CD14-positive monocyte (primary cell): ENCODE data around the gene DEGS1. TPM values are rescaled to one million over a fixed set of nuclear protein-coding genes. Genes with fewer than 3 reads are reported as not detected.

Source experiments
- DNase-seq, 3 donors: peaks; one replicate each; pipeline ENCODE4 v3.0.0-alpha.2; 2011 to 2022
- H2AFZ ChIP-seq: 2 replicates; pipeline ENCODE4 v1.6.0; 2012; ENCODE audit warnings: mild to moderate bottlenecking, low read depth, low read length, inconsistent platforms; ENCODE audit not compliant: insufficient read depth, poor library complexity, severe bottlenecking
- H3K27ac ChIP-seq, 2 donors: 1 replicate in 1 of 2; 2 replicates in 1 of 2; pipeline ENCODE4 v1.5.1; 2012 to 2013; ENCODE audit warnings: low read length in 2 of 2, control low read depth in 1 of 2, inconsistent platforms in 1 of 2, low read depth in 1 of 2, mild to moderate bottlenecking in 1 of 2
- H3K27me3 ChIP-seq, 2 donors: one replicate each; pipeline versions ENCODE4 v1.6.0 to v1.6.1; 2011 to 2013; ENCODE audit warnings: low read length in 2 of 2; ENCODE audit not compliant: control insufficient read depth in 2 of 2, insufficient read depth in 2 of 2
- H3K36me3 ChIP-seq, 2 donors: replicated peaks in 1 of 2; 1 replicate in 1 of 2; 2 replicates in 1 of 2; pipeline versions ENCODE4 v1.5.1 to v1.6.1; 2012 to 2013; ENCODE audit warnings: low read length in 2 of 2, control low read depth in 1 of 2, inconsistent platforms in 1 of 2, mild to moderate bottlenecking in 1 of 2; ENCODE audit not compliant: insufficient read depth in 2 of 2, control insufficient read depth in 1 of 2
- H3K4me1 ChIP-seq, 2 donors: 1 replicate in 1 of 2; 2 replicates in 1 of 2; pipeline versions ENCODE4 v1.5.1 to v1.6.1; 2012 to 2013; ENCODE audit warnings: low read length in 2 of 2, control low read depth in 1 of 2, inconsistent platforms in 1 of 2, mild to moderate bottlenecking in 1 of 2, moderate library complexity in 1 of 2; ENCODE audit not compliant: insufficient read depth in 2 of 2, control insufficient read depth in 1 of 2
- H3K4me2 ChIP-seq: replicated peaks from 2 replicates; pipeline ENCODE3; 2012; ENCODE audit warnings: low read length, moderate library complexity, mild to moderate bottlenecking; ENCODE audit not compliant: poor library complexity, severe bottlenecking; ENCODE audit errors: extremely low read depth
- H3K4me3 ChIP-seq, 3 experiments: fragments of 200-600 bp in 1 of 3; sonication (generic) in 1 of 3; replicated peaks in 1 of 3; 1 replicate in 2 of 3; 2 replicates in 1 of 3; pipeline ENCODE4 v1.5.1; 2011 to 2013; ENCODE audit warnings: low read length in 3 of 3, mild to moderate bottlenecking in 3 of 3, control low read depth in 2 of 3, low read depth in 2 of 3, inconsistent platforms in 1 of 3, moderate library complexity in 1 of 3
- H3K79me2 ChIP-seq: 2 replicates; pipeline ENCODE4 v1.6.0; 2012; ENCODE audit warnings: mild to moderate bottlenecking, control low read depth, inconsistent platforms, low read length, moderate library complexity; ENCODE audit not compliant: insufficient read depth
- H3K9ac ChIP-seq: 2 replicates; pipeline ENCODE4 v1.6.0; 2017; ENCODE audit warnings: low read length, mild to moderate bottlenecking; ENCODE audit not compliant: insufficient read depth, poor library complexity, severe bottlenecking
- H3K9me3 ChIP-seq, 2 donors: replicated peaks in 1 of 2; 1 replicate in 1 of 2; 2 replicates in 1 of 2; pipeline versions ENCODE4 v1.5.1 to v1.6.1; 2012 to 2013; ENCODE audit warnings: low read length in 2 of 2, control low read depth in 1 of 2; ENCODE audit not compliant: control insufficient read depth in 1 of 2, insufficient read depth in 1 of 2
- H4K20me1 ChIP-seq: 2 replicates; pipeline ENCODE4 v1.6.0; 2012; ENCODE audit warnings: mild to moderate bottlenecking, low read length, control low read depth, moderate library complexity; ENCODE audit not compliant: insufficient read depth
- H3K27ac Mint-ChIP-seq, 7 donors: one replicate each; pipeline ENCODE4 v1.8.0; 2020; ENCODE audit warnings: mild to moderate bottlenecking in 7 of 7, mixed read lengths in 7 of 7, moderate library complexity in 6 of 7, inconsistent platforms in 2 of 7
- H3K27me3 Mint-ChIP-seq, 3 donors: one replicate each; pipeline ENCODE4 v1.8.0; 2021 to 2022; ENCODE audit warnings: low read depth in 3 of 3, mild to moderate bottlenecking in 3 of 3, mixed read lengths in 3 of 3, moderate library complexity in 3 of 3, inconsistent platforms in 1 of 3
- H3K36me3 Mint-ChIP-seq, 2 donors: one replicate each; pipeline ENCODE4 v1.8.0; 2020; ENCODE audit warnings: mixed read lengths in 2 of 2, inconsistent platforms in 1 of 2, mild to moderate bottlenecking in 1 of 2
- H3K4me1 Mint-ChIP-seq: one replicate; pipeline ENCODE4 v1.8.0; 2020; ENCODE audit warnings: mild to moderate bottlenecking, mixed read lengths
- H3K4me3 Mint-ChIP-seq, 2 donors: one replicate each; pipeline ENCODE4 v1.8.0; 2020; ENCODE audit warnings: mild to moderate bottlenecking in 2 of 2, mixed read lengths in 2 of 2, moderate library complexity in 1 of 2
- H3K9me3 Mint-ChIP-seq, 7 donors: one replicate each; pipeline ENCODE4 v1.8.0; 2020 to 2022; ENCODE audit warnings: mixed read lengths in 7 of 7, mild to moderate bottlenecking in 6 of 7, moderate library complexity in 6 of 7, inconsistent platforms in 2 of 7
- CTCF ChIP-seq: fragments of 200-600 bp; IDR thresholded peaks from one replicate; pipeline ENCODE4 v1.8.0; 2022; ENCODE audit warnings: antibody characterized with exemption, mild to moderate bottlenecking
- WGBS: methylation state at CpG from one replicate; pipeline ENCODE4 v1.1.5; 2013; ENCODE audit warnings: missing lambda C conversion rate; ENCODE audit not compliant: insufficient coverage; 5-methylcytosine and 5-hydroxymethylcytosine counted together
- intact Hi-C, 2 donors: fragments of 100-400 bp; cut with micrococcal nuclease; formaldehyde crosslinking; loops; one replicate each; pipeline versions ENCODE4 v1.15.0 to v1.15.1; 2023
- polyA plus RNA-seq, 3 donors: library from polyadenylated mRNA; depleted of rRNA in 1 of 3; unstranded in 2 of 3; stranded (reverse) in 1 of 3; fragments of 300-500 nt in 2 of 3; fragments of >200 nt in 1 of 3; fragmentation: Illumina TruSeq in 2 of 3; gene quantifications; 1 replicate in 2 of 3; 2 replicates in 1 of 3; pipeline ENCODE4 v1.2.3, GENCODE V29; 2012 to 2021

The DEGS1 gene
- polyA plus RNA-seq, 3 donors, result 35.0 to 137 (median 118) TPM

- WGBS, result 50% methylated on average over 2 of the region's 5 CpGs
- peaks cover 0 to 3% (median 1%) of the 10 kb centered on the region in 3 donors for H3K27me3 Mint-ChIP-seq
- Histone ChIP-seq H3K27me3 (no peaks in the 10 kb centered on the region), H3K9me3 (no peaks in the 10 kb centered on the region), H4K20me1 (no peaks in the 10 kb centered on the region), H3K4me1 (peaks cover 33 to 37% of the 10 kb centered on the region in 2 donors), H3K79me2 (no peaks in the 10 kb centered on the region), H3K4me2 (peak overlapping the region; percentile 56), H3K36me3 (no peaks in the 10 kb centered on the region), H2AFZ (peak overlapping the region; percentile 69), H3K9ac (peak overlapping the region; percentile 12), H3K4me3 (peak overlapping the region in 1 of 3 experiments; percentile 58), H3K27ac (peak overlapping the region; percentile 81 to 86)
- peak overlapping the region; percentile 92 to 98 (median 97) for H3K27ac Mint-ChIP-seq
- H3K36me3 Mint-ChIP-seq, result no peaks in the 10 kb centered on the region
- peak overlapping the region; percentile 28 to 87 for H3K4me3 Mint-ChIP-seq
- peaks cover 40% of the 10 kb centered on the region for H3K4me1 Mint-ChIP-seq
- no peak for TF ChIP-seq CTCF
- peaks cover 0 to 4% (median 2%) of the 10 kb centered on the region in 7 donors for H3K9me3 Mint-ChIP-seq
- peak; percentile 83 to 96 (median 94) for DNase-seq
- intact Hi-C loops, result no loop called here
Measured at GRCh38 chr1:224168859-224169380, 14.1 kb upstream of the DEGS1 start.

DNA sequence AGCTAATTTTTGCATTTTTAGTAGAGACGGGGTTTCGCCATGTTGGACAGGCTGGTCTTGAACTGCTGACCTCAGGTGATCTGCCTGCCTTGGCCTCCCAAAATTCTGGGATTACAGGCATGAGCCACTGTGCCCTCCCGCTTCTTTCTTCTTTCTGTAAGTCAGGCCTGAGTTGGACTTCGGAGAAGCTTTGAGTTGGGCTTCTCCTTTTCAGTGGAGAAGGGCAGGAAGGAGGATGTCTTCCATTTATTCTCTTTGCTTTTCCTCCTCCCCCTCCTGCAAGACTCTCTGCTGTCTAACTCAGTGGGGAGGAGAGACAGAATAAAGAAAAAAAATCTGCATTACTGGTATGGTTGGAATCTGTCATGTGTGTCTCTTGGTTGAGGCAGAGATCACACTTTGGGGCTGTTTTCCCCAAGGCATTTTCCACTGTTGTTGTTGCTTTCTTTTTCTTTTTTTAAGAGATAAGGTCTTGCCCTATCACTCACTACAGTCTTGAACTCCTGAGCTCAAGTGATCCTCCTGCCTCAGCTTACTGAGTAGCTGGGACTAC, 13.2 kb upstream of the DEGS1 start:
- H4K20me1 ChIP-seq, result no peaks in the 10 kb centered on the region
- H3K4me3 Mint-ChIP-seq, result peak overlapping the region in 1 of 2 donors; percentile 77
- peak overlapping the region; percentile 56 for H3K4me2 ChIP-seq
- intact Hi-C loops, result loop anchor here in 1 of 2 donors (5.0 kb wide), 1 partner anchor 38 kb away; no protein-coding TSS in a partner anchor
- no peaks in the 10 kb centered on the region for H3K36me3 Mint-ChIP-seq
- H3K27ac Mint-ChIP-seq, result peak overlapping the region; percentile 92 to 98 (median 97)
- H3K4me3 ChIP-seq, result peak overlapping the region in 1 of 3 experiments; percentile 58
- no peaks in the 10 kb centered on the region for H3K79me2 ChIP-seq
- H3K36me3 ChIP-seq, result no peaks in the 10 kb centered on the region
- H3K27me3 ChIP-seq, result no peaks in the 10 kb centered on the region
- peak overlapping the region; percentile 33 for H2AFZ ChIP-seq
- peak overlapping the region; percentile 81 to 86 for H3K27ac ChIP-seq
- H3K9ac ChIP-seq, result peak overlapping the region; percentile 12
- peaks cover 33% of the 10 kb centered on the region for H3K4me1 Mint-ChIP-seq
- peaks cover 0 to 4% (median 2%) of the 10 kb centered on the region in 7 donors for H3K9me3 Mint-ChIP-seq
- no peaks in the 10 kb centered on the region for H3K9me3 ChIP-seq
- no peak for TF ChIP-seq CTCF
- H3K27me3 Mint-ChIP-seq, result peaks cover under 1 to 3% (median 2%) of the 10 kb centered on the region in 3 donors
- WGBS, result no CpG with 5 or more reads among the region's 4 CpGs
- peaks cover 31 to 35% of the 10 kb centered on the region in 2 donors for H3K4me1 ChIP-seq
- peak; percentile 10 to 26 (median 14) for DNase-seq
